ENCODE measurements around the gene SNORC. TPM values are rescaled to one million over a fixed set of nuclear protein-coding genes. Genes with fewer than 3 reads are reported as not detected.

Gene SNORC
- polyA plus RNA-seq, 1 donor (not counting 4 experiments of a cell fraction or from before 2014, with no cell fraction given): 0.66 TPM

- FAIRE-seq (no peak), DNase-seq (ENCODE audit: low read depth, low spot score) (no peak)
- dilution Hi-C loops (cut with MboI; ENCODE audit: extremely low pct_ligation_motif_present, low sequenced_read_pairs): no loop called here
- no peaks in the 10 kb centered on the region for H3K27me3 ChIP-seq (ENCODE audit: control insufficient read depth, extremely low read depth, insufficient read depth, low read length)
- H3K4me1 ChIP-seq (ENCODE audit: control insufficient read depth, extremely low read depth, insufficient read depth, low read length): no peaks in the 10 kb centered on the region
- H3K9ac ChIP-seq (ENCODE audit: control insufficient read depth, extremely low read depth, insufficient read depth, low read length): no peak overlapping the region
- H4K20me1 ChIP-seq (ENCODE audit: control insufficient read depth, extremely low read depth, insufficient read depth, low read length): no peaks in the 10 kb centered on the region
- no peaks in the 10 kb centered on the region for H3K9me3 ChIP-seq (ENCODE audit: control insufficient read depth, low read depth, low read length)
- H3K36me3 ChIP-seq (ENCODE audit: control insufficient read depth in 2 of 2, extremely low read depth in 1 of 2, insufficient read depth in 2 of 2, low read length in 2 of 2): no peaks in the 10 kb centered on the region
- no peak overlapping the region for H2AFZ ChIP-seq (ENCODE audit: control insufficient read depth, low read length)
- H3K4me2 ChIP-seq (ENCODE audit: control insufficient read depth, extremely low read depth, insufficient read depth, low read depth, low read length): no peak overlapping the region
- no peak overlapping the region for H3K27ac ChIP-seq (ENCODE audit: control insufficient read depth, insufficient read depth, low read length)
- TF ChIP-seq CTCF (optimal IDR thresholded peaks at IDR 0.05 in 1 of 3, IDR thresholded peaks at IDR 0.05 in 1 of 3, conservative IDR thresholded peaks at IDR 0.05 in 1 of 3; ENCODE audit: extremely low read depth in 1 of 3, insufficient read depth in 2 of 3, low read length in 3 of 3) (no peak), EZH2 (IDR thresholded peaks at IDR 0.05; ENCODE audit: low read length) (no peak)
- no peak overlapping the region for H3K4me3 ChIP-seq (ENCODE audit: control insufficient read depth in 2 of 3, extremely low read depth in 1 of 3, insufficient read depth in 2 of 3, low read depth in 1 of 3, low read length in 3 of 3)
- H3K79me2 ChIP-seq (ENCODE audit: control insufficient read depth, insufficient read depth, low read length): no peaks in the 10 kb centered on the region
- no peaks in the 10 kb centered on the region for H3K9me1 ChIP-seq (ENCODE audit: control insufficient read depth, extremely low read depth, insufficient read depth, low read length)
Observed at GRCh38 chr2:232911712-232912277, 41.7 kb downstream of the SNORC start.

DNA sequence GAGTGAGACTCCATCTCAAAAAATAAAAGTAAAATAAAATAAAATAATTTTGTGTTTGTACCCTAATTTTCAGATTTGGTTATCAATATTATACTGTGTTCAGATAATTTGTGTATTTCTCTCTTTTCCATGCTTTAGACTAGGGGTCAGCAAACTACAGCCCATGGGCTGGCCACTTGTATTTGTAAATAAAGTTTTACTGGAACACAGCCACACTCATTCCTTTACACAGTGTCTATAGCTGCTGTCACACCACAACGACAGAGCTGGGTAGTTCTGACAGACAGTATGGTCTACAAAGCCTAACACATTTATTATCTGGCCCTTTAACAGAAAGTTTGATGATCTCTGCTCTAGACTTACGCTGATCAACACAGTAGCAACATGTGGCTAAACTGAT is 43.8 kb downstream of the SNORC start:
- H3K79me2 ChIP-seq (ENCODE audit: control insufficient read depth, insufficient read depth, low read length): no peaks in the 10 kb centered on the region
- no peak for FAIRE-seq
- no peak for DNase-seq (ENCODE audit: low read depth, low spot score)
- no peak overlapping the region for H3K4me2 ChIP-seq (ENCODE audit: control insufficient read depth, extremely low read depth, insufficient read depth, low read depth, low read length)
- no peaks in the 10 kb centered on the region for H3K4me1 ChIP-seq (ENCODE audit: control insufficient read depth, extremely low read depth, insufficient read depth, low read length)
- H3K36me3 ChIP-seq (ENCODE audit: control insufficient read depth in 2 of 2, extremely low read depth in 1 of 2, insufficient read depth in 2 of 2, low read length in 2 of 2): no peaks in the 10 kb centered on the region
- TF ChIP-seq EZH2 (IDR thresholded peaks at IDR 0.05; ENCODE audit: low read length) (no peak), CTCF (optimal IDR thresholded peaks at IDR 0.05 in 1 of 3, IDR thresholded peaks at IDR 0.05 in 1 of 3, conservative IDR thresholded peaks at IDR 0.05 in 1 of 3; ENCODE audit: extremely low read depth in 1 of 3, insufficient read depth in 2 of 3, low read length in 3 of 3) (no peak)
- H3K27ac ChIP-seq (ENCODE audit: control insufficient read depth, insufficient read depth, low read length): no peak overlapping the region
- no peak overlapping the region for H2AFZ ChIP-seq (ENCODE audit: control insufficient read depth, low read length)
- H3K9ac ChIP-seq (ENCODE audit: control insufficient read depth, extremely low read depth, insufficient read depth, low read length): no peak overlapping the region
- H3K9me3 ChIP-seq (ENCODE audit: control insufficient read depth, low read depth, low read length): no peaks in the 10 kb centered on the region
- no peak overlapping the region for H3K4me3 ChIP-seq (ENCODE audit: control insufficient read depth in 2 of 3, extremely low read depth in 1 of 3, insufficient read depth in 2 of 3, low read depth in 1 of 3, low read length in 3 of 3)
- no peaks in the 10 kb centered on the region for H3K27me3 ChIP-seq (ENCODE audit: control insufficient read depth, extremely low read depth, insufficient read depth, low read length)
- no peaks in the 10 kb centered on the region for H4K20me1 ChIP-seq (ENCODE audit: control insufficient read depth, extremely low read depth, insufficient read depth, low read length)
- dilution Hi-C loops (cut with MboI; ENCODE audit: extremely low pct_ligation_motif_present, low sequenced_read_pairs): no loop called here
- H3K9me1 ChIP-seq (ENCODE audit: control insufficient read depth, extremely low read depth, insufficient read depth, low read length): no peaks in the 10 kb centered on the region
